ENCODE results near the gene ZNF471.

ZNF471 gene

DNA sequence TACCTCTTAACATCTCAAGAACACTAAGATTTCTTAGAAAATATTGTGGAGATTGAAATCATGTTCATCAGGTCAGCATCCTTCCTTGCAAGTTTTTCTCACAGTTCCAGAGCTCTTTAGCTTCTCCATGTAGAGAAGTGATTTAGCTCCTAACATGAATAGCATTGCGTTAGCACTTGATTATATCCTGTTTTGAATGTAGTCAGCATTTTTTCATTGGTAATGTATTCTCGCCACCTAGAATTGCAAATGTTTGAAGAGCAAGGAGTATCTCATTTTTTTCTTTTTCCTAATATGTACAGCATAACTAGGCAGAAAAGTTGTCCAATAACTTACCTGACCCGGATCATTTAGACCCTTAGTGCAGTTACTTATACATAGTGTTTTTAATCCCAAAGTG lies 66.3 kb downstream of the ZNF471 start:
- DNase-seq (ENCODE audit: low read depth), result no peak

DNA sequence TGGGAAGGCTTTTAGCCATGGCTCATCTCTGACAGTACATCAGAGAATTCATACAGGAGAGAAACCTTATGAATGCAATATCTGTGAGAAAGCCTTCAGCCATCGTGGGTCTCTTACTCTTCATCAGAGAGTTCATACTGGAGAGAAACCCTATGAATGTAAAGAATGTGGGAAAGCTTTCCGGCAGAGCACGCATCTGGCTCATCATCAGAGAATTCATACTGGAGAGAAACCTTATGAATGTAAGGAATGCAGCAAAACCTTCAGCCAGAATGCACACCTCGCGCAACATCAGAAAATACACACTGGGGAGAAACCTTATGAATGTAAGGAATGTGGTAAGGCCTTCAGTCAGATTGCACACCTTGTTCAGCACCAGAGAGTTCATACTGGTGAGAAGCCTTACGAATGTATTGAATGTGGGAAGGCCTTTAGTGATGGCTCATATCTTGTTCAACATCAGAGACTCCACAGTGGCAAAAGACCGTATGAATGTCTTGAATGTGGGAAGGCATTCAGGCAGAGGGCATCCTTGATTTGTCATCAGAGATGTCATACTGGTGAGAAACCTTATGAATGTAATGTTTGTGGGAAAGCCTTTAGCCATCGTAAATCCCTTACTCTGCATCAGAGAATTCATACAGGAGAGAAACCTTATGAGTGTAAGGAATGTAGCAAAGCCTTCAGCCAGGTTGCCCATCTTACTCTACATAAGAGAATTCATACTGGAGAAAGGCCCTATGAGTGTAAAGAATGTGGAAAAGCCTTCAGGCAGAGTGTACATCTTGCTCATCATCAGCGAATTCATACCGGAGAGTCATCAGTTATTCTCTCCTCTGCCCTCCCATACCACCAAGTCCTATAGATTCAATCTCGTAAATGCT lies 70.3 kb downstream of the ZNF471 start:
- DNase-seq (ENCODE audit: low read depth), result no peak

All from activated T-helper 1 cell treated with Interleukin-2 at 50 U/mL for 16 hours (primary cell).